Uterus (tissue), 2 donors: Measurements from ENCODE around the gene CD80.
"Not testable (repeated sequence)": the region's sequence is repeated elsewhere in the genome, so short reads cannot be mapped to it uniquely, and the experiment has no call there.

Experiments used
- CTCF ChIP-seq, 4 experiments: fragments of 200-600 bp in 2 of 4; fragments of 450-650 bp in 2 of 4; sonication (generic) in 2 of 4; IDR thresholded peaks; one replicate each; pipeline ENCODE4 v1.5.1; 2016 to 2019; ENCODE audit warnings: antibody characterized with exemption in 4 of 4, mild to moderate bottlenecking in 2 of 4, moderate library complexity in 1 of 4
- POLR2A ChIP-seq, 2 donors: fragments of 450-650 bp; IDR thresholded peaks; one replicate each; pipeline ENCODE4 v1.6.1; 2016; ENCODE audit warnings: antibody characterized with exemption in 2 of 2, mild to moderate bottlenecking in 1 of 2, moderate library complexity in 1 of 2

- TF ChIP-seq POLR2A, CTCF (IDR thresholded peaks at IDR 0.05): not testable (repeated sequence)
These were observed 35.5 kb upstream of the CD80 start for GRCh38 chr3:119594929-119595328.
